NAMALWA (cell line): ENCODE results near the gene PDLIM7.
"Not testable (repeated sequence)": the region's sequence is repeated elsewhere in the genome, so short reads cannot be mapped to it uniquely, and the experiment has no call there.

Experiments
- DNase-seq: peaks from one replicate; pipeline ENCODE4 v3.0.0-alpha.2; 2015; ENCODE audit warnings: low spot score

PDLIM7 gene

GRCh38 chr5:177491983-177492746 lies 5.2 kb downstream of the PDLIM7 start:
- no peak for DNase-seq

- peak; percentile 76 for DNase-seq
Observed at GRCh38 chr5:177491429-177491945, 5.9 kb downstream of the PDLIM7 start.

- DNase-seq, result no peak
Observed at GRCh38 chr5:177490992-177491391, 6.4 kb downstream of the PDLIM7 start.

- no peak for DNase-seq
Observed at GRCh38 chr5:177490311-177490991, 7.0 kb downstream of the PDLIM7 start.

GRCh38 chr5:177489119-177489716 lies 8.2 kb downstream of the PDLIM7 start:
- DNase-seq, result peak; percentile 60

- no peak for DNase-seq
Observed at GRCh38 chr5:177487975-177488374, 9.4 kb downstream of the PDLIM7 start.

- no peak for DNase-seq
Observed at GRCh38 chr5:177487144-177487543, 10.3 kb downstream of the PDLIM7 start.

- DNase-seq, result no peak
Observed at GRCh38 chr5:177486256-177486655, 11.1 kb downstream of the PDLIM7 start.

- DNase-seq, result not testable (repeated sequence)
Observed at GRCh38 chr5:177485753-177486152, 11.7 kb downstream of the PDLIM7 start.

- no peak for DNase-seq
Observed at GRCh38 chr5:177484902-177485549, 12.4 kb downstream of the PDLIM7 start.

- DNase-seq, result no peak
Observed at GRCh38 chr5:177483994-177484901, 13.2 kb downstream of the PDLIM7 start.

- no peak for DNase-seq
Observed at GRCh38 chr5:177483042-177483441, 14.4 kb downstream of the PDLIM7 start.

GRCh38 chr5:177482359-177482795 lies 15.0 kb downstream of the PDLIM7 start:
- DNase-seq, result no peak

- DNase-seq, result no peak
Observed at GRCh38 chr5:177479774-177480173, 17.6 kb downstream of the PDLIM7 start.

- DNase-seq, result peak; percentile 88
Observed at GRCh38 chr5:177478711-177479646, 18.4 kb downstream of the PDLIM7 start.

GRCh38 chr5:177477701-177478477 lies 19.5 kb downstream of the PDLIM7 start:
- no peak for DNase-seq

- no peak for DNase-seq
Observed at GRCh38 chr5:177476531-177477233, 20.7 kb downstream of the PDLIM7 start.

GRCh38 chr5:177475563-177476427 lies 21.6 kb downstream of the PDLIM7 start:
- DNase-seq, result no peak
